Right lobe of liver (tissue), 6 donors: ENCODE data around the gene WNT5B. TPM values are rescaled to one million over a fixed set of nuclear protein-coding genes. Genes with fewer than 3 reads are reported as not detected.
A peak's percentile ranks its signal among the peaks of the same experiment; 100 is the strongest.

Experiments used
- ATAC-seq, 4 donors: fragments of 200-7000 bp; cut with Tn5 transposase; one replicate each; pipeline ENCODE4 v1.9.1; 2020; ENCODE audit warnings: mild to moderate bottlenecking in 4 of 4, moderate library complexity in 4 of 4
- DNase-seq, 3 donors: peaks; one replicate each; pipeline ENCODE4 v3.0.0-alpha.2; 2020
- H3K27ac ChIP-seq, 3 donors: fragments of 200-600 bp; one replicate each; pipeline ENCODE4 v1.8.0; 2022
- H3K27me3 ChIP-seq, 2 donors: fragments of 200-600 bp; one replicate each; pipeline ENCODE4 v1.8.0; 2022
- H3K36me3 ChIP-seq, 4 donors: fragments of 200-600 bp; sonication (generic) in 1 of 4; one replicate each; pipeline versions ENCODE4 v1.5.1 to v1.8.0; 2017 to 2022; ENCODE audit warnings: control low read depth in 1 of 4
- H3K4me1 ChIP-seq, 4 donors: fragments of 200-600 bp; sonication (generic) in 1 of 4; one replicate each; pipeline versions ENCODE4 v1.5.1 to v1.8.0; 2017 to 2022; ENCODE audit warnings: control low read depth in 1 of 4
- H3K4me3 ChIP-seq, 3 donors: fragments of 200-600 bp; one replicate each; pipeline ENCODE4 v1.8.0; 2022
- H3K9me3 ChIP-seq, 4 donors: fragments of 200-600 bp; sonication (generic) in 1 of 4; one replicate each; pipeline versions ENCODE4 v1.5.1 to v1.8.0; 2017 to 2022; ENCODE audit warnings: control low read depth in 1 of 4
- CTCF ChIP-seq, 4 donors: fragments of 200-600 bp in 3 of 4; fragments of 450-650 bp in 1 of 4; IDR thresholded peaks; one replicate each; pipeline versions ENCODE4 v1.5.1 to v1.8.0; 2016 to 2022; ENCODE audit warnings: antibody characterized with exemption in 4 of 4, mild to moderate bottlenecking in 2 of 4
- POLR2A ChIP-seq: fragments of 450-650 bp; IDR thresholded peaks from one replicate; pipeline ENCODE4 v1.6.1; 2017; ENCODE audit warnings: antibody characterized with exemption, mild to moderate bottlenecking
- WGBS: methylation state at CpG from one replicate; pipeline ENCODE4 v1.1.6; 2018; ENCODE audit warnings: low coverage, low lambda C conversion rate; ENCODE audit not compliant: insufficient coverage; ENCODE audit errors: missing lambda C conversion rate; 5-methylcytosine and 5-hydroxymethylcytosine counted together
- intact Hi-C, 2 donors: fragments of 100-400 bp; cut with DNase I; formaldehyde crosslinking; loops; one replicate each; pipeline versions ENCODE4 v1.11.2 to v1.14.1; 2022
- total RNA-seq, 6 experiments: library from RNA; depleted of rRNA in 2 of 6; stranded (reverse); fragments of >200 nt in 2 of 6; fragmentation: NEBNext Ultra II Directional in 3 of 6; extraction: Animal tissue kit (Norgen Biotek cat#: 25700) in 3 of 6; gene quantifications; one replicate each; pipeline versions ENCODE4 v1.1.0 to v1.2.4, GENCODE V29; 2016 to 2023
- donor health status: DM: no; HTN: yes; CAD: no.
- donor health status: DM: no; HTN: no; CAD: no.
- donor health status: DM: no; HTN: no; CAD: no.
- donor health status: DM: no; HTN: yes; CAD: no.
- donor health status: DM: no; HTN: yes; CAD: no.

WNT5B gene
- total RNA-seq, 6 experiments from 2014 or later, result 0.43 to 8.1 (median 1.5) TPM

GRCh38 chr12:1681493-1681807 is 52.4 kb downstream of the WNT5B start:
- no peaks in the 10 kb centered on the region for H3K4me1 ChIP-seq
- no peaks in the 10 kb centered on the region for H3K27me3 ChIP-seq
- no peaks in the 10 kb centered on the region for H3K36me3 ChIP-seq
- H3K9me3 ChIP-seq, result no peaks in the 10 kb centered on the region
- no peak overlapping the region for H3K27ac ChIP-seq
- intact Hi-C loops, result no loop called here
- WGBS, result 63% methylated on average over 2 of the region's 2 CpGs
- no peak overlapping the region for H3K4me3 ChIP-seq
- peak in 1 of 4 donors; percentile 47 for ATAC-seq
- no peak for DNase-seq
- no peak for TF ChIP-seq CTCF (IDR thresholded peaks at IDR 0.05)
- TF ChIP-seq POLR2A, result no peak

- H3K27me3 ChIP-seq, result no peaks in the 10 kb centered on the region
- H3K4me1 ChIP-seq, result peaks cover 0 to 19% (median 3%) of the 10 kb centered on the region in 4 donors
- H3K4me3 ChIP-seq, result no peak overlapping the region
- no peak for TF ChIP-seq CTCF (IDR thresholded peaks at IDR 0.05)
- no peak for TF ChIP-seq POLR2A
- H3K27ac ChIP-seq, result no peak overlapping the region
- H3K9me3 ChIP-seq, result no peaks in the 10 kb centered on the region
- ATAC-seq (no peak), DNase-seq (no peak)
- intact Hi-C loops, result no loop called here
- no peaks in the 10 kb centered on the region for H3K36me3 ChIP-seq
- 88% methylated on average over 3 of the region's 5 CpGs for WGBS
These were observed 59.2 kb downstream of the WNT5B start for GRCh38 chr12:1688086-1688710.

- peaks cover 0 to 30% (median 3%) of the 10 kb centered on the region in 4 donors for H3K4me1 ChIP-seq
- peak within 1 kb of the TSS; percentile 93 to 97 (median 94) for H3K27ac ChIP-seq
- ATAC-seq (peak; percentile 96 to 98 (median 97)), DNase-seq (peak; percentile 96 to 97 (median 97))
- H3K9me3 ChIP-seq, result no peaks in the 10 kb centered on the region
- WGBS, result under 1% methylated on average over 18 of the region's 59 CpGs
- no peaks in the 10 kb centered on the region for H3K27me3 ChIP-seq
- peak within 1 kb of the TSS; percentile 85 to 93 (median 86) for H3K4me3 ChIP-seq
- H3K36me3 ChIP-seq, result no peaks in the 10 kb centered on the region
- intact Hi-C loops, result no loop called here
- TF ChIP-seq POLR2A (peak; percentile 92), CTCF (IDR thresholded peaks at IDR 0.05) (no peak)
These were observed 61.6 kb downstream of the WNT5B start, which contains the start of gene ADIPOR2 for GRCh38 chr12:1690578-1691122. TSS of gene ADIPOR2 (plus strand) at chr12:1691070. CDS start at chr12:1754344, 63,274 bp downstream.

- peak; percentile 63 to 74 (median 68) for DNase-seq
- WGBS, result 0% methylated on average over 14 of the region's 56 CpGs
These were observed 62.3 kb downstream of the WNT5B start for GRCh38 chr12:1691123-1692007.

More at GRCh38 chr12:1691123-1692007, 62.3 kb downstream of the WNT5B start:
- Histone ChIP-seq H3K27ac (peak overlapping the region; percentile 93 to 97 (median 94)), H3K9me3 (no peaks in the 10 kb centered on the region), H3K4me1 (peaks cover 0 to 35% (median 3%) of the 10 kb centered on the region in 4 donors), H3K27me3 (no peaks in the 10 kb centered on the region), H3K36me3 (no peaks in the 10 kb centered on the region), H3K4me3 (peak overlapping the region; percentile 85 to 93 (median 86))
- peak; percentile 46 to 61 (median 58) for ATAC-seq
- intact Hi-C loops, result no loop called here
- TF ChIP-seq POLR2A (no peak), CTCF (IDR thresholded peaks at IDR 0.05) (no peak)
